ENCODE measurements around the gene NPAS2.

DNA sequence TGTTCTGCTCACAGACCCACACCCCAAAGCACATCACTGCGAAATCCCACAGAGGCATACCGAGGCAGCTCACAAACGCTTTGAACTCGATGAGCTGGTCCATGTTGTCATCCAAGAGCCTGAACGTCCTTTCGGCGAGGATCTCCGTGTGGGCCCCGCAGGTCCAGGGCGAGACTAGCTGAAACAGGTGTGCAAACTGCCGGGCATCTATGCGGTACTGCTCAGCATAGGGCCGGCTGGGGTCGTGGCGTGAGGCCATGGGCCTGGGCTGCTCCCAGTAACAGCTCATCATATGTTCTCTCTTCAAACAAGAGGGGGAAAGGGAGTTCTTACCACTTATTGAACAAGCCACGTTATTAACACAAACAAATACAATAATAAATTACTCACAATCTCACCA, 202.3 kb downstream of the NPAS2 start:
- TF ChIP-seq CTCF (IDR thresholded peaks at IDR 0.05) (no peak), POLR2A (IDR thresholded peaks at IDR 0.05) (no peak)
